Smooth muscle cell (in vitro differentiated cells): ENCODE measurements around the gene INPP5J. TPM values are rescaled to one million over a fixed set of nuclear protein-coding genes. Genes with fewer than 3 reads are reported as not detected.

ENCODE experiments used
- DNase-seq: peaks from one replicate; lab custom pipeline; 2025; ENCODE audit not compliant: unreplicated experiment; lab: John Stamatoyannopoulos, UW
- H2AFZ ChIP-seq: fragments of 200-600 bp; sonication (generic); 2 replicates; pipeline ENCODE4 v1.6.0; 2016; ENCODE audit warnings: antibody characterized with exemption, low read depth, mild to moderate bottlenecking
- H3F3A ChIP-seq: fragments of 200-600 bp; sonication (generic); 2 replicates; pipeline ENCODE4 v1.6.0; 2017; ENCODE audit warnings: antibody characterized with exemption, low read depth
- H3K27ac ChIP-seq: fragments of 200-600 bp; sonication (generic); 2 replicates; pipeline ENCODE4 v1.5.1; 2016; ENCODE audit warnings: low read depth, mild to moderate bottlenecking
- H3K27me3 ChIP-seq: fragments of 200-600 bp; sonication (generic); 2 replicates; pipeline ENCODE4 v1.6.1; 2016; ENCODE audit warnings: low read depth, mild to moderate bottlenecking
- H3K36me3 ChIP-seq: fragments of 200-600 bp; sonication (generic); 2 replicates; pipeline ENCODE4 v1.5.1; 2016; ENCODE audit warnings: low read depth
- H3K4me1 ChIP-seq: fragments of 200-600 bp; sonication (generic); 2 replicates; pipeline ENCODE4 v1.5.1; 2016; ENCODE audit warnings: low read depth
- H3K4me2 ChIP-seq: fragments of 200-600 bp; sonication (generic); 2 replicates; pipeline ENCODE4 v1.6.0; 2016; ENCODE audit warnings: mild to moderate bottlenecking
- H3K4me3 ChIP-seq: fragments of 200-600 bp; sonication (generic); 2 replicates; pipeline ENCODE4 v1.5.1; 2016; ENCODE audit warnings: mild to moderate bottlenecking
- H3K79me2 ChIP-seq: fragments of 200-600 bp; sonication (generic); 2 replicates; pipeline ENCODE4 v1.6.0; 2016; ENCODE audit warnings: low read depth, mild to moderate bottlenecking
- H3K9ac ChIP-seq: fragments of 200-600 bp; sonication (generic); 2 replicates; pipeline ENCODE4 v1.6.0; 2016; ENCODE audit warnings: low read depth
- H3K9me3 ChIP-seq: fragments of 200-600 bp; sonication (generic); replicated peaks from 2 replicates; pipeline ENCODE4 v1.5.1; 2016; ENCODE audit warnings: low read depth
- H4K20me1 ChIP-seq: fragments of 200-600 bp; sonication (generic); 2 replicates; pipeline ENCODE4 v1.6.0; 2016; ENCODE audit warnings: low read depth
- CTCF ChIP-seq: fragments of 200-600 bp; sonication (generic); IDR thresholded peaks from 2 replicates; pipeline ENCODE4 v1.5.1; 2017; ENCODE audit warnings: borderline replicate concordance, mild to moderate bottlenecking, antibody characterized with exemption; ENCODE audit not compliant: insufficient read depth, poor library complexity, severe bottlenecking
- WGBS: methylation state at CpG from one replicate; pipeline ENCODE4 v1.1.7; 2016; ENCODE audit warnings: low lambda C conversion rate; 5-methylcytosine and 5-hydroxymethylcytosine counted together
- polyA plus RNA-seq: library from polyadenylated mRNA; unstranded; fragments of >200 nt; fragmentation: Nextera tagmentation; extraction: Ambion mirVana; gene quantifications from 2 replicates; pipeline ENCODE4 v1.2.1, GENCODE V29; 2016
- total RNA-seq: library from RNA; depleted of rRNA; stranded (reverse); fragments of >200 nt; gene quantifications from 2 replicates; pipeline ENCODE4 v1.2.3, GENCODE V29; 2014

Gene INPP5J
- total and polyA plus RNA-seq, 2 experiments from 2014 or later = 0.66 to 1.2 TPM

- TF ChIP-seq CTCF = peak; percentile 35
- no peak for DNase-seq
- 54% methylated on average over 3 of the region's 3 CpGs for WGBS
These were observed 27.8 kb downstream of the INPP5J start for GRCh38 chr22:31150615-31151014.

GRCh38 chr22:31151872-31152271 is 29.1 kb downstream of the INPP5J start:
- Histone ChIP-seq H2AFZ (no peak overlapping the region), H3F3A (no peaks in the 10 kb centered on the region), H3K27me3 (no peaks in the 10 kb centered on the region), H3K4me1 (no peaks in the 10 kb centered on the region), H3K79me2 (no peaks in the 10 kb centered on the region), H4K20me1 (no peaks in the 10 kb centered on the region), H3K4me3 (no peak overlapping the region), H3K27ac (no peak overlapping the region), H3K9me3 (no peaks in the 10 kb centered on the region), H3K9ac (no peak overlapping the region), H3K4me2 (no peak overlapping the region), H3K36me3 (no peaks in the 10 kb centered on the region)
- DNase-seq = no peak
- TF ChIP-seq CTCF = no peak
- WGBS = 87% methylated on average over 2 of the region's 2 CpGs

More at GRCh38 chr22:31150615-31151014, 27.8 kb downstream of the INPP5J start:
- Histone ChIP-seq H3K27me3 (no peaks in the 10 kb centered on the region), H3K4me1 (no peaks in the 10 kb centered on the region), H3K27ac (no peak overlapping the region), H3K79me2 (no peaks in the 10 kb centered on the region), H3F3A (no peaks in the 10 kb centered on the region), H3K4me2 (no peak overlapping the region), H2AFZ (no peak overlapping the region), H3K9ac (no peak overlapping the region), H3K36me3 (no peaks in the 10 kb centered on the region), H3K4me3 (no peak overlapping the region), H4K20me1 (no peaks in the 10 kb centered on the region), H3K9me3 (no peaks in the 10 kb centered on the region)

- Histone ChIP-seq H3K27me3 (peaks cover 7% of the 10 kb centered on the region), H3K4me1 (no peaks in the 10 kb centered on the region), H3K4me3 (no peak overlapping the region), H3K79me2 (no peaks in the 10 kb centered on the region), H3K9ac (no peak overlapping the region), H2AFZ (no peak overlapping the region), H3F3A (no peaks in the 10 kb centered on the region), H4K20me1 (no peaks in the 10 kb centered on the region), H3K4me2 (no peak overlapping the region), H3K9me3 (no peaks in the 10 kb centered on the region), H3K36me3 (no peaks in the 10 kb centered on the region), H3K27ac (no peak overlapping the region)
- no peak for TF ChIP-seq CTCF
- no peak for DNase-seq
- 72% methylated on average over 3 of the region's 3 CpGs for WGBS
These were observed 30.6 kb downstream of the INPP5J start for GRCh38 chr22:31153357-31153756.

- Histone ChIP-seq H3K79me2 (no peaks in the 10 kb centered on the region), H3K27ac (no peak overlapping the region), H3K9ac (no peak overlapping the region), H3K4me3 (no peak overlapping the region), H3K36me3 (no peaks in the 10 kb centered on the region), H3K9me3 (no peaks in the 10 kb centered on the region), H3F3A (no peaks in the 10 kb centered on the region), H4K20me1 (no peaks in the 10 kb centered on the region), H2AFZ (no peak overlapping the region), H3K27me3 (peaks cover 7% of the 10 kb centered on the region), H3K4me2 (no peak overlapping the region), H3K4me1 (no peaks in the 10 kb centered on the region)
- no peak for TF ChIP-seq CTCF
- 88% methylated on average over 1 of the region's 1 CpG for WGBS
- no peak for DNase-seq
These were observed 32.2 kb downstream of the INPP5J start for GRCh38 chr22:31154975-31155374.
